IMR-90 (cell line): ENCODE data around the gene LCN2. TPM values are rescaled to one million over a fixed set of nuclear protein-coding genes. Genes with fewer than 3 reads are reported as not detected.

Source experiments
- ATAC-seq: fragments of 200-7000 bp; cut with Tn5 transposase; 2 replicates; pipeline ENCODE4 v1.9.1; 2020; ENCODE audit warnings: low read depth, mild to moderate bottlenecking, moderate library complexity
- BruUV-seq: library from RNA; stranded (reverse); fragments of 400-500 nt; replicated peaks from 2 replicates; lab custom pipeline; 2021; lab: Mats Ljungman, UMichigan
- CTCF ChIA-PET: fragments of 300-600 bp; formaldehyde crosslinking; extraction: SDS; loops from one replicate; lab custom pipeline; 2021; ENCODE audit warnings: antibody characterized with exemption; lab: Yijun Ruan, JAX
- POLR2A ChIA-PET: fragments of 300-600 bp; sonication (Branson Sonifier 250); formaldehyde crosslinking; loops from one replicate; lab custom pipeline; 2022; ENCODE audit warnings: antibody characterized with exemption; ENCODE audit not compliant: unreplicated experiment; lab: Charles Lee
- DNase-seq: peaks from one replicate; pipeline ENCODE4 v3.0.0; 2013
- H2AFZ ChIP-seq: replicated peaks from 2 replicates; pipeline ENCODE3; 2013; ENCODE audit warnings: low read length, mild to moderate bottlenecking; ENCODE audit not compliant: poor library complexity
- H2AK5ac ChIP-seq: 2 replicates; pipeline ENCODE4 v1.6.1; 2013; ENCODE audit warnings: low read depth, low read length, inconsistent platforms
- H2AK9ac ChIP-seq: replicated peaks from 2 replicates; pipeline ENCODE3; 2013; ENCODE audit warnings: mild to moderate bottlenecking, low read depth, low read length, moderate library complexity; ENCODE audit not compliant: poor library complexity
- H2BK120ac ChIP-seq: 2 replicates; pipeline ENCODE4 v1.6.1; 2013; ENCODE audit warnings: low read depth, low read length, inconsistent platforms
- H2BK15ac ChIP-seq: 3 replicates; pipeline ENCODE4 v1.6.1; 2013; ENCODE audit warnings: low read depth, low read length, inconsistent platforms
- H2BK20ac ChIP-seq: 2 replicates; pipeline ENCODE4 v1.6.1; 2013; ENCODE audit warnings: low read depth, mild to moderate bottlenecking, inconsistent platforms, low read length, moderate library complexity
- H2BK5ac ChIP-seq: 2 replicates; pipeline ENCODE4 v1.6.1; 2013; ENCODE audit warnings: mild to moderate bottlenecking, low read depth, low read length, inconsistent platforms; ENCODE audit not compliant: poor library complexity, severe bottlenecking
- H3K14ac ChIP-seq: replicated peaks from 2 replicates; pipeline ENCODE4 v1.6.1; 2013; ENCODE audit warnings: low read depth, low read length, inconsistent platforms
- H3K18ac ChIP-seq: 2 replicates; pipeline ENCODE4 v1.6.1; 2013; ENCODE audit warnings: low read depth, low read length, control low read depth
- H3K23ac ChIP-seq: 2 replicates; pipeline ENCODE4 v1.6.1; 2013; ENCODE audit warnings: low read depth, low read length, inconsistent platforms
- H3K27ac ChIP-seq: 2 replicates; pipeline ENCODE4 v1.5.1; 2013; ENCODE audit warnings: mild to moderate bottlenecking, control low read depth, low read length; ENCODE audit not compliant: insufficient read depth
- H3K27me3 ChIP-seq: 2 replicates; pipeline ENCODE4 v1.6.1; 2013; ENCODE audit warnings: low read length; ENCODE audit not compliant: control insufficient read depth, insufficient read depth
- H3K36me3 ChIP-seq: 2 replicates; pipeline ENCODE4 v1.6.1; 2013; ENCODE audit warnings: low read length, mixed read lengths; ENCODE audit not compliant: control insufficient read depth, insufficient read depth
- H3K4ac ChIP-seq: 2 replicates; pipeline ENCODE4 v1.6.1; 2013; ENCODE audit warnings: low read depth, low read length, inconsistent platforms
- H3K4me1 ChIP-seq: 2 replicates; pipeline ENCODE4 v1.6.1; 2013; ENCODE audit warnings: low read length, mixed read lengths; ENCODE audit not compliant: control insufficient read depth, insufficient read depth
- H3K4me2 ChIP-seq: 2 replicates; pipeline ENCODE4 v1.6.1; 2013; ENCODE audit warnings: low read depth, mild to moderate bottlenecking, control low read depth, low read length, moderate library complexity
- H3K4me3 ChIP-seq: 2 replicates; pipeline ENCODE4 v1.5.1; 2013; ENCODE audit warnings: low read depth, mild to moderate bottlenecking, control low read depth, low read length, moderate library complexity; ENCODE audit not compliant: insufficient read depth
- H3K56ac ChIP-seq: 2 replicates; pipeline ENCODE4 v1.6.1; 2013; ENCODE audit warnings: low read length, inconsistent platforms; ENCODE audit not compliant: insufficient read depth; ENCODE audit errors: extremely low read depth
- H3K79me1 ChIP-seq, 2 experiments: 2 replicates each; pipeline ENCODE4 v1.6.1; 2013; ENCODE audit warnings: low read length in 2 of 2, inconsistent platforms in 1 of 2, low read depth in 1 of 2
- H3K9ac ChIP-seq: 2 replicates; pipeline ENCODE4 v1.6.1; 2013; ENCODE audit warnings: low read depth, low read length, control low read depth
- H3K9me1 ChIP-seq: 2 replicates; pipeline ENCODE4 v1.6.1; 2013; ENCODE audit warnings: low read length, inconsistent platforms; ENCODE audit not compliant: insufficient read depth
- H3K9me3 ChIP-seq: 2 replicates; pipeline ENCODE4 v1.6.1; 2013; ENCODE audit warnings: low read length; ENCODE audit not compliant: control insufficient read depth, insufficient read depth
- H4K20me1 ChIP-seq: 2 replicates; pipeline ENCODE4 v1.6.1; 2013; ENCODE audit warnings: low read length, inconsistent platforms; ENCODE audit not compliant: insufficient read depth
- H4K5ac ChIP-seq: 2 replicates; pipeline ENCODE4 v1.6.1; 2013; ENCODE audit warnings: mild to moderate bottlenecking, low read depth, low read length, control low read depth
- H4K8ac ChIP-seq, 2 experiments: 2 replicates each; pipeline ENCODE4 v1.6.1; 2013; ENCODE audit warnings: low read depth in 2 of 2, low read length in 2 of 2, control low read depth in 1 of 2, inconsistent platforms in 1 of 2
- H4K91ac ChIP-seq: 2 replicates; pipeline ENCODE4 v1.6.1; 2013; ENCODE audit warnings: low read depth, low read length, inconsistent platforms; ENCODE audit not compliant: insufficient read depth
- BHLHE40 ChIP-seq: fragments of 150-350 bp; IDR thresholded peaks from 2 replicates; pipeline ENCODE4 v1.6.1; 2016; ENCODE audit warnings: mild to moderate bottlenecking, low read depth, low read length
- CEBPB ChIP-seq: IDR thresholded peaks from 2 replicates; pipeline ENCODE4 v1.6.1; 2012; ENCODE audit warnings: low read depth, low read length, improper control_type of control experiment
- CHD1 ChIP-seq: IDR thresholded peaks from 2 replicates; pipeline ENCODE4 v1.6.1; 2012; ENCODE audit warnings: low read depth, low read length, improper control_type of control experiment
- FOS ChIP-seq: fragments of 150-350 bp; IDR thresholded peaks from 2 replicates; pipeline ENCODE4 v1.6.1; 2016; ENCODE audit warnings: low read depth, low read length
- MAFK ChIP-seq: IDR thresholded peaks from 2 replicates; pipeline ENCODE4 v1.6.1; 2012; ENCODE audit warnings: low read depth, low read length, improper control_type of control experiment
- MAZ ChIP-seq: IDR thresholded peaks from 2 replicates; pipeline ENCODE4 v1.6.1; 2012; ENCODE audit warnings: low read depth, mild to moderate bottlenecking, low read length, improper control_type of control experiment, moderate library complexity, borderline replicate concordance
- MXI1 ChIP-seq: IDR thresholded peaks from 2 replicates; pipeline ENCODE4 v1.6.1; 2012; ENCODE audit warnings: low read depth, mild to moderate bottlenecking, low read length, moderate library complexity, borderline replicate concordance
- NFE2L2 ChIP-seq: fragments of 150-350 bp; IDR thresholded peaks from 2 replicates; pipeline ENCODE4 v1.6.1; 2016; ENCODE audit warnings: low read depth, mild to moderate bottlenecking, low read length
- POLR2A ChIP-seq: IDR thresholded peaks from 2 replicates; pipeline ENCODE4 v1.6.1; 2012; ENCODE audit warnings: mild to moderate bottlenecking, low read depth, low read length
- RAD21 ChIP-seq: IDR thresholded peaks from 2 replicates; pipeline ENCODE4 v1.6.1; 2012; ENCODE audit warnings: low read length, improper control_type of control experiment
- RCOR1 ChIP-seq: IDR thresholded peaks from 2 replicates; pipeline ENCODE4 v1.6.1; 2012; ENCODE audit warnings: mild to moderate bottlenecking, low read length, improper control_type of control experiment; ENCODE audit not compliant: insufficient replicate concordance
- RFX5 ChIP-seq: IDR thresholded peaks from 2 replicates; pipeline ENCODE4 v1.8.0; 2012; ENCODE audit warnings: low read depth, mild to moderate bottlenecking, low read length, moderate library complexity
- SMC3 ChIP-seq: fragments of 150-350 bp; IDR thresholded peaks from 2 replicates; pipeline ENCODE4 v1.6.1; 2016; ENCODE audit warnings: low read depth, mild to moderate bottlenecking, antibody characterized with exemption, low read length, moderate library complexity
- USF2 ChIP-seq: fragments of 150-350 bp; IDR thresholded peaks from 2 replicates; pipeline ENCODE4 v1.6.1; 2017; ENCODE audit warnings: mild to moderate bottlenecking, antibody characterized with exemption, low read length, low read depth
- WGBS, 2 experiments: methylation state at CpG; one replicate each; pipeline versions ENCODE4 v1.1.5 to v1.1.7; 2013; ENCODE audit warnings: missing lambda C conversion rate in 2 of 2; ENCODE audit not compliant: insufficient read length in 1 of 2; ENCODE audit errors: extremely low coverage in 2 of 2; 5-methylcytosine and 5-hydroxymethylcytosine counted together
- dilution Hi-C: fragments of 300-500 bp; cut with HindIII; formaldehyde crosslinking; loops from one replicate; pipeline ENCODE4 v1.14.3; 2018; ENCODE audit warnings: low sequenced_read_pairs; ENCODE audit not compliant: unreplicated experiment
- in situ Hi-C: fragments of 300-500 bp; cut with MboI; formaldehyde crosslinking; loops from 3 replicates; pipeline ENCODE4 v1.14.3; 2019; ENCODE audit warnings: low sequenced_read_pairs, inconsistent platforms, mixed read lengths
- intact Hi-C: fragments of 100-400 bp; cut with micrococcal nuclease; formaldehyde crosslinking; loops from 2 replicates; pipeline ENCODE4 v1.10.0; 2022
- polyA plus RNA-seq, 3 experiments: library from polyadenylated mRNA; depleted of rRNA; stranded (reverse); fragments of >200 nt; gene quantifications; 2 replicates each; pipeline ENCODE4 v1.2.3, GENCODE V29; 2012; ENCODE audit warnings: low replicate concordance in 1 of 3
- total RNA-seq: library from RNA; depleted of rRNA; stranded (reverse); fragments of >200 nt; gene quantifications from 2 replicates; pipeline ENCODE4 v1.2.3, GENCODE V29; 2012
- TF ChIP-seq, protein P1 (sequence below): conservative IDR thresholded peaks from 2 replicates; pipeline ENCODE4 v1.5.1; 2012; ENCODE audit warnings: mild to moderate bottlenecking, low read depth, low read length, improper control_type of control experiment
- TF ChIP-seq, protein P2 (sequence below): fragments of 150-350 bp; IDR thresholded peaks from 2 replicates; pipeline ENCODE4 v1.6.1; 2016; ENCODE audit warnings: low read depth, mild to moderate bottlenecking, low read length, moderate library complexity, borderline replicate concordance

The LCN2 gene
- total and polyA plus RNA-seq, 2 of the 4 experiments (the other 2 are of a cell fraction), result not detected

DNA sequence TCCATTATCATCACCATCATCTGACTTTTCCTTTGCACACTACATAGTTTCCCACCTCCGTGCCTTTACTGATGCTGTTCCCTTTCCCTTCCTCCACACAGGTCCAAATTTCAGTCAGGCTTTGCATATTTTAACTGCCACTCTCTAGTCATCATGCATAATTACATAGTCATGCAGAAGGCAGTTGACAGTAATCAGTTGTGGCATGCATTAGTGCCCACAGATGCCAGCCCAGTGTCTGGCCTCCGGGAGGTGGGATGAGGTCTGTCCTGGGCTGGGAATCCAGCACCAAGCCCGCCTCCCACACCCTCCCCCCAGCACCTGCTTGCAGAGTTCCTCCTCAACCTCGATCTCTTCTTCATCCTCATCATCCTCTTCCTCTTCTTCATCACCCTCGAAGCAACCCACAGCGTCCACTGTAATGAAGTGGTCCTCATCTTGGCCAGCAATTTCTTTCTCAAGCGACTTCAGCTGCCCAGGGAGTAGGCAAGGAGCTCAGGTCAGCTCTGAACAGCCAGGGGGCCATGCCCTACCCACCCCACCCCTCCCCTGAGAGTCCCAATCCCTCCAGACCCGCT, 19.6 kb downstream of the LCN2 start:
- no peak overlapping the region for H4K5ac ChIP-seq
- no peak overlapping the region for H3K23ac ChIP-seq
- no peak overlapping the region for H2AK5ac ChIP-seq
- DNase-seq (no peak), ATAC-seq (peak; percentile 16; the same call in 1 of the 2 replicates)
- TF ChIP-seq NFE2L2 (no peak), MAZ (no peak), FOS (no peak), CHD1 (no peak), USF2 (no peak), CEBPB (no peak), MXI1 (no peak), POLR2A (no peak), SMC3 (no peak), RCOR1 (no peak), BHLHE40 (no peak), RFX5 (no peak), RAD21 (no peak), MAFK (no peak)
- TF ChIP-seq, protein P1, sequence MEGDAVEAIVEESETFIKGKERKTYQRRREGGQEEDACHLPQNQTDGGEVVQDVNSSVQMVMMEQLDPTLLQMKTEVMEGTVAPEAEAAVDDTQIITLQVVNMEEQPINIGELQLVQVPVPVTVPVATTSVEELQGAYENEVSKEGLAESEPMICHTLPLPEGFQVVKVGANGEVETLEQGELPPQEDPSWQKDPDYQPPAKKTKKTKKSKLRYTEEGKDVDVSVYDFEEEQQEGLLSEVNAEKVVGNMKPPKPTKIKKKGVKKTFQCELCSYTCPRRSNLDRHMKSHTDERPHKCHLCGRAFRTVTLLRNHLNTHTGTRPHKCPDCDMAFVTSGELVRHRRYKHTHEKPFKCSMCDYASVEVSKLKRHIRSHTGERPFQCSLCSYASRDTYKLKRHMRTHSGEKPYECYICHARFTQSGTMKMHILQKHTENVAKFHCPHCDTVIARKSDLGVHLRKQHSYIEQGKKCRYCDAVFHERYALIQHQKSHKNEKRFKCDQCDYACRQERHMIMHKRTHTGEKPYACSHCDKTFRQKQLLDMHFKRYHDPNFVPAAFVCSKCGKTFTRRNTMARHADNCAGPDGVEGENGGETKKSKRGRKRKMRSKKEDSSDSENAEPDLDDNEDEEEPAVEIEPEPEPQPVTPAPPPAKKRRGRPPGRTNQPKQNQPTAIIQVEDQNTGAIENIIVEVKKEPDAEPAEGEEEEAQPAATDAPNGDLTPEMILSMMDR, result no peak
- TF ChIP-seq, protein P2, sequence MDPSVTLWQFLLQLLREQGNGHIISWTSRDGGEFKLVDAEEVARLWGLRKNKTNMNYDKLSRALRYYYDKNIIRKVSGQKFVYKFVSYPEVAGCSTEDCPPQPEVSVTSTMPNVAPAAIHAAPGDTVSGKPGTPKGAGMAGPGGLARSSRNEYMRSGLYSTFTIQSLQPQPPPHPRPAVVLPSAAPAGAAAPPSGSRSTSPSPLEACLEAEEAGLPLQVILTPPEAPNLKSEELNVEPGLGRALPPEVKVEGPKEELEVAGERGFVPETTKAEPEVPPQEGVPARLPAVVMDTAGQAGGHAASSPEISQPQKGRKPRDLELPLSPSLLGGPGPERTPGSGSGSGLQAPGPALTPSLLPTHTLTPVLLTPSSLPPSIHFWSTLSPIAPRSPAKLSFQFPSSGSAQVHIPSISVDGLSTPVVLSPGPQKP, result no peak
- H3K14ac ChIP-seq, result no peak overlapping the region
- H3K79me1 ChIP-seq, result peaks cover 3 to 44% of the 10 kb centered on the region in 2 experiments
- no peak overlapping the region for H4K8ac ChIP-seq
- peaks cover 51% of the 10 kb centered on the region for H3K36me3 ChIP-seq
- no peak overlapping the region for H3K27ac ChIP-seq
- peak overlapping the region; percentile 82 for H2AK9ac ChIP-seq
- dilution Hi-C loops (no loop called here), intact Hi-C loops (no loop called here), in situ Hi-C loops (no loop called here)
- H3K4me1 ChIP-seq, result peaks cover 3% of the 10 kb centered on the region; the same call in 1 of the 2 replicates
- 100% methylated on average over 2 of the region's 8 CpGs for WGBS, 2 experiments
- H2BK20ac ChIP-seq, result no peak overlapping the region
- peaks cover 11% of the 10 kb centered on the region for H3K9me1 ChIP-seq
- ChIA-PET POLR2A (no interaction called here), CTCF (no interaction called here)
- no peaks in the 10 kb centered on the region for H3K27me3 ChIP-seq
- H4K91ac ChIP-seq, result no peak overlapping the region
- H3K56ac ChIP-seq, result no peak overlapping the region
- no peak overlapping the region for H2BK120ac ChIP-seq
- no peak overlapping the region for H3K9ac ChIP-seq
- BruUV-seq, result no TSS peak
- no peak overlapping the region for H3K18ac ChIP-seq
- H2BK5ac ChIP-seq, result no peak overlapping the region
- no peak overlapping the region for H3K4me3 ChIP-seq
- no peak overlapping the region for H3K4me2 ChIP-seq
- no peaks in the 10 kb centered on the region for H3K9me3 ChIP-seq
- H4K20me1 ChIP-seq, result peaks cover 4% of the 10 kb centered on the region; the same call in 1 of the 2 replicates
- H3K4ac ChIP-seq, result no peak overlapping the region
- peak overlapping the region; percentile 43 for H2AFZ ChIP-seq
- no peak overlapping the region for H2BK15ac ChIP-seq
